Activated CD8-positive, alpha-beta memory T cell treated with anti-CD3 and anti-CD28 coated beads, Interleukin-2, amount 10 ng/mL, durations not matched to agents 7 days and 5 days (primary cell): ENCODE measurements around the gene PRKAR1A. TPM values are rescaled to one million over a fixed set of nuclear protein-coding genes. Genes with fewer than 3 reads are reported as not detected.

Experiments
- ATAC-seq: fragments of 150-1000 bp; cut with Tn5 transposase; one replicate; pipeline ENCODE4 v1.10.0; 2021; ENCODE audit warnings: moderate library complexity
- CTCF ChIA-PET: fragments of 350-600 bp; sonication (Branson Sonifier 250); formaldehyde crosslinking; loops from one replicate; lab custom pipeline; 2021; ENCODE audit warnings: antibody characterized with exemption; lab: Charles Lee
- DNase-seq: peaks from one replicate; pipeline ENCODE4 v3.0.0-alpha.2; 2020
- H3K27ac Mint-ChIP-seq: one replicate; pipeline ENCODE4 v1.8.0; 2021; ENCODE audit warnings: mild to moderate bottlenecking, mixed read lengths
- H3K27me3 Mint-ChIP-seq: one replicate; pipeline ENCODE4 v1.8.0; 2021; ENCODE audit warnings: mixed read lengths
- H3K36me3 Mint-ChIP-seq: one replicate; pipeline ENCODE4 v1.8.0; 2021; ENCODE audit warnings: mild to moderate bottlenecking, mixed read lengths
- H3K4me1 Mint-ChIP-seq: one replicate; pipeline ENCODE4 v1.8.0; 2021; ENCODE audit warnings: mixed read lengths
- H3K4me3 Mint-ChIP-seq: one replicate; pipeline ENCODE4 v1.8.0; 2021; ENCODE audit warnings: mild to moderate bottlenecking, moderate library complexity, mixed read lengths
- H3K9me3 Mint-ChIP-seq: one replicate; pipeline ENCODE4 v1.8.0; 2022; ENCODE audit warnings: low read depth, mixed read lengths
- total RNA-seq, 2 experiments: library from RNA; stranded (reverse); gene quantifications; one replicate each; pipeline ENCODE4 v1.2.3, GENCODE V29; 2021

PRKAR1A gene
- total RNA-seq, 2 experiments from 2014 or later, result 215 to 293 TPM

DNA sequence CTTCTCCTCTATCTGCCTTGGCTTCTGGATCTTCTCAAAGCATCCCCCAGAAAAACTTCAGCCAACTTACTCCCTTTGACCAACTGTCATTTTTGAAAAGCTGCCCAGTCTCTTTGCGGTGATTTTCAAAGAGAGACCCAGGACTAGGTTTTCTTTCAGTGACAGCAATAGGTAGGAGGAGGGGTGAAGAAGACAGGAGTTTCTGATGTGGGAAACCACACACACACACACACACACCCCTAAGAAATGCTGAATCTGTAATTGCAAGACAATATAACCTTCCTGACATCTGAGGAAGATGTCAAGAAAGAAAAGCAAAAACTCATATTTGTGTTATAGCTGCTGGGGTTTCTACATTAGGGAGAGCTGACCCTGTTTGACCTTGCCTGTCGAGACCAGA lies 83.8 kb downstream of the PRKAR1A start:
- Mint-ChIP-seq H3K27me3 (peaks cover 79% of the 10 kb centered on the region), H3K4me3 (no peak overlapping the region), H3K36me3 (no peaks in the 10 kb centered on the region), H3K27ac (no peak overlapping the region), H3K9me3 (no peaks in the 10 kb centered on the region), H3K4me1 (peaks cover 11% of the 10 kb centered on the region)
- CTCF ChIA-PET, result no interaction called here
- ATAC-seq (no peak), DNase-seq (no peak)

DNA sequence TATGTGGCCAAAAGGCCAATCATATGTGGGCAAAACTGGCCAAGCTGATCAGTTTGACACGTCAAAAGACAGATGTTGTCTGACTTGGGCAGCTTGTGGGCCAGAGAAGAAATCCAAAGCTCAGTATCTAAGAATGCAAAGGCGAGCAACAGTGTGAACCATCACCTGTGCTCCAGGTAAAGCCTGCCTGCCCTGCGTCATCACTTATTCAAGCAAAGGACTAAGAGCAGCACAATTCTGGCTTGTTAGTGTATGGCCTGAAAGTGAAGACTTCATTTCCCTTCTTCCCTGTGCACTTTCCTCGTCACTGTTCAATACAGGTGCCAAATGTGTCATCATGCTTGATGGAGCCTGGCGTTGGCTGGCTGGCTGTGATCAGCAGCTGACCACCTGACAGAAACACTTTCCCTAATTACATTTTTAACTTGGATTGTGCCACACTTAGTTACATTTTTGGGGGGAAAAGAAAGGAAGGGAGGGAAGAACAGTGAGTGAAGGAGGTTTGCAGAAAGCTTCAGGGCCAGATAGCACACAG lies 84.2 kb downstream of the PRKAR1A start:
- Mint-ChIP-seq H3K27me3 (peaks cover 82% of the 10 kb centered on the region), H3K9me3 (no peaks in the 10 kb centered on the region), H3K4me1 (peaks cover 11% of the 10 kb centered on the region), H3K36me3 (no peaks in the 10 kb centered on the region), H3K4me3 (no peak overlapping the region), H3K27ac (no peak overlapping the region)
- DNase-seq (no peak), ATAC-seq (no peak)
- CTCF ChIA-PET, result no interaction called here

DNA sequence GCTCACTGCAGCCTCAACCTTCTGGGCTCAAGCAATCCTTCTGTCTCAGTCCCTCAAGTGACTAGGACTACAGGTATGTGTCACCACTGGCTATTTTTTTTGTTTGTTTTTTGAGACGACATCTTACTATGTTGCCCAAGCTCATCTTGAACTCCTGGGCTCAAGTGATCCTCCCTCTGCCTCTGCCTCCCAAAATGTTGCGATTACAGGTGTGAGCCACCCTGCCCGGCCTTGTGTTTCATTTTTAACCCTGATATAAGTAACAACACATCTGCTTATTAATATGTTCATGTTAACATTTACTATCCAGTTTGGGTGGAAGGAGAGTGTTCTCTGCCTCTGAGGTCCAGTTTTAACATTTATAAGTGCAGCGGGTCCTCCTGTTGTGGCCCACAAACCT lies 85.8 kb downstream of the PRKAR1A start:
- CTCF ChIA-PET, result no interaction called here
- no peak for DNase-seq
- H3K36me3 Mint-ChIP-seq, result no peaks in the 10 kb centered on the region
- peaks cover 16% of the 10 kb centered on the region for H3K4me1 Mint-ChIP-seq
- ATAC-seq, result no peak
- H3K27me3 Mint-ChIP-seq, result peaks cover 85% of the 10 kb centered on the region
- H3K4me3 Mint-ChIP-seq, result no peak overlapping the region
- no peaks in the 10 kb centered on the region for H3K9me3 Mint-ChIP-seq
- H3K27ac Mint-ChIP-seq, result no peak overlapping the region

DNA sequence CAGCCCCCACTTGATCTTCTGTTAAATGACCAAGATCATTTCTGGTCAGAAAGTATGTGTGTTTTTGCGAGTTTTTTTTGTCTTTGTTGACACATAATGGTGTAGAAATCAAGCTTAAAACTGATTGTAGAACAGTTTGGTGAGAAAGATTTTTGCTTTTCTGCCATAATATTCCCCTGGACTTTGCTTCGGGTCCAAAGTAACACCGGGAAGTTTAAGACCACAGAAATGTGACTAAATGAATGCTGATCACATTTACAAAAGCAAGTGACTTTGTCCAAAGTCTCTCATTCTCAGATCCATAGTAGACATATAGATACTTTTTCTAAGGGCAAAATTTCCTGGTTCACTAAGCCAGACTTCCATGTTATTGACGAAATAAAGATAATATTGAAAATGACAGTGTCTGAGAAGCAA lies 86.3 kb downstream of the PRKAR1A start:
- H3K27ac Mint-ChIP-seq, result no peak overlapping the region
- DNase-seq (no peak), ATAC-seq (no peak)
- peaks cover 84% of the 10 kb centered on the region for H3K27me3 Mint-ChIP-seq
- H3K9me3 Mint-ChIP-seq, result no peaks in the 10 kb centered on the region
- H3K4me3 Mint-ChIP-seq, result no peak overlapping the region
- no peaks in the 10 kb centered on the region for H3K36me3 Mint-ChIP-seq
- CTCF ChIA-PET, result no interaction called here
- peaks cover 16% of the 10 kb centered on the region for H3K4me1 Mint-ChIP-seq

DNA sequence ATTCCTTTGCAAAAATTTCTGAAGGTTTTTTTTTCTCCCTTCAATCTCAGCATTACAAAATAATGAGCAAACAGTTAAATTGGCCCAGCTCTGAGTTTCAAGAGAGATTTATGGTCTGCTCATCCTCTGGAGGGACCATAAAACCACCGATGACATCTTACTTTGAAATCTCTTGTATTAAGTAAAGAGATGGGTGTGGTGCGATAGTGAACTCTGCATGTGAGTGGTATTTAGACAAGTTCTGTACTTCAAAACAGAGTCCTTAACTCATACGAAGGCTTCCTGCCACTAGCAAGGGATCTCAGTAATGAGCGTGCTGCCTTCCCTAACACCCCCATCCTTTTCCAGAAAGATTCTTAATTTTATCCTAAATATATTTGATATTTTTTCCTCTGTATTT lies 86.9 kb downstream of the PRKAR1A start:
- H3K36me3 Mint-ChIP-seq, result no peaks in the 10 kb centered on the region
- no peak for ATAC-seq
- no peak overlapping the region for H3K27ac Mint-ChIP-seq
- H3K27me3 Mint-ChIP-seq, result peaks cover 84% of the 10 kb centered on the region
- CTCF ChIA-PET, result no interaction called here
- no peak for DNase-seq
- H3K4me1 Mint-ChIP-seq, result peaks cover 16% of the 10 kb centered on the region
- no peak overlapping the region for H3K4me3 Mint-ChIP-seq
- no peaks in the 10 kb centered on the region for H3K9me3 Mint-ChIP-seq

DNA sequence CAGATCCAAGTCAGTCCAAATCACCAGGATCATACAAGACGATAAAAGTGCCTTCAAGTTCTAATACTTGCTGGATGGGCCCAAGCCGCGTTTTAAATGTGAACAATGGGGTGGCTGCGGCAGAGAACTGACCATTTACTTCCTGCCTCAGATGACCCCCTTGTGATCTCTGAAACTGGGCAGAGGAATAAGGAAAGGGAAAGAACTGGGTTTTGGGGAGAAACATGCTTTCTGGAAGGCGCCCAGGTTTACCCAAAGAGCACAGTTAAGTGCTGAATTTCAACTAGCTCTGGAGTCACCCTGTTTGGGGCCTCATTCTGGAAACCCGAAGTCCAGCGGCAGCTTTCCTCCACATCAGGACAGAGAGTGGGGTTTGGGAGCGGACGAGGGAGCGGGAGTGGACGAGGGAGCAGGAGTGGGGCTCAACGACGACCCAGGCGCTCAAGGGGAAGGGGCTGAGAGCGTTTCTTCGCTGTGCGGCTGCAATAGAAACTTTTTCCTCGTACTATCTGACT lies 87.4 kb downstream of the PRKAR1A start:
- Mint-ChIP-seq H3K27me3 (peaks cover 81% of the 10 kb centered on the region), H3K9me3 (no peaks in the 10 kb centered on the region), H3K27ac (no peak overlapping the region), H3K36me3 (no peaks in the 10 kb centered on the region), H3K4me3 (no peak overlapping the region), H3K4me1 (peaks cover 16% of the 10 kb centered on the region)
- CTCF ChIA-PET, result no interaction called here
- DNase-seq, result no peak
- no peak for ATAC-seq

DNA sequence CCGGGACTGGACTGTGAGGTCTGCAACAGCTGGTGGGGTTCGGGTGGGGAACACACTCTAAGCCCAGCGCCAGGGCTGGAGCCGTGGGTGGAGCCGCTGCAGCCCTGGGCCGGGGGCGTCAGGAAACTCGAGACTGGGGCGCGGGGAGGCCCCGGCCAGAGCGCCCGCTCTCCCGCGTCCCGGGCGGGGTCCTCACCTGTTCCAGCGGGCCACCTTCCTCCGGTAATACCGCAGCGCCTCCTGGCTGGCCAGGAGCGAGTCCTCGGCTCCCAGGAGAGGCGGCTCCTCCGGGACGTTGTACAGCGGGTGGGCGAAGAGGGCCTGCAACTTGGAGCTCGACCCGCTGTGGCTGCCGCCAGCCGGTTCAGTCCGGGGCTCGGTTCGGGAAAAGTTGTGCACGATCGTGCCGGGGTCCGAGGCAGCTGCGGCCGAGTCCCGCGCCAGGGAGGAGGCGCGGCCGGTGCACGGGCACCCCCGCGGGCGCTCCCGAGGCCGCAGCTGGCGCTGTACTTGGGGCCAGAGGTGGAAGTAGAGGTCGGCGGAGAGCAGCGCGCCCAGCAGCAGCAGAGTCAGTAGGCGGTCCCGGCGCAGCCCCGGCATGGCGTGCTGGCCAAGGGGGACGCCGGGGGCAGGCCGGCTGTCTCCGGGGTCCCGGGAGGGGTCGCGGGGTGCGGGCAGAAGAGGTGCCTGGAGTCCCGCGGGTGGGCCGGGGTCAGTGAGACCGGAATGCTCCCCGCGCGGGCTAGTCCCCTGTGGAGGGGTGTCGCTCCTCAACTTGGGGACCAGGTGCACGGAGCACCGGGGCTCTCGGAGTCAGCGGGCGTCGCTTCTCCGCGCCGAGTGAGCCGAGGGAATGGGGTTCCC lies 88.1 kb downstream of the PRKAR1A start:
- DNase-seq (no peak), ATAC-seq (peak; percentile 45)
- Mint-ChIP-seq H3K4me1 (peaks cover 13% of the 10 kb centered on the region), H3K9me3 (no peaks in the 10 kb centered on the region), H3K4me3 (no peak overlapping the region), H3K36me3 (no peaks in the 10 kb centered on the region), H3K27ac (no peak overlapping the region), H3K27me3 (peaks cover 79% of the 10 kb centered on the region)
- CTCF ChIA-PET, result no interaction called here

Other genes with a start within 250 kb of the PRKAR1A start
- gene SLC16A6, start 221.3 kb upstream of the PRKAR1A start, total RNA-seq, result 10 to 100 TPM in 1 of 2 experiments, 1 to 10 TPM in 1; 6.0 to 10.7 TPM
- gene ARSG, start 220.9 kb upstream of the PRKAR1A start, total RNA-seq, result 10 to 100 TPM; 12.5 to 24.6 TPM
- 10 to 100 TPM; 45.5 to 47.7 TPM for gene WIPI1, start 54.9 kb upstream of the PRKAR1A start, total RNA-seq
- gene FAM20A, start 88.9 kb downstream of the PRKAR1A start, total RNA-seq, result not detected